ENCODE data around the gene DNAAF8.
A peak's percentile ranks its signal among the peaks of the same experiment; 100 is the strongest.

The DNAAF8 gene

DNA sequence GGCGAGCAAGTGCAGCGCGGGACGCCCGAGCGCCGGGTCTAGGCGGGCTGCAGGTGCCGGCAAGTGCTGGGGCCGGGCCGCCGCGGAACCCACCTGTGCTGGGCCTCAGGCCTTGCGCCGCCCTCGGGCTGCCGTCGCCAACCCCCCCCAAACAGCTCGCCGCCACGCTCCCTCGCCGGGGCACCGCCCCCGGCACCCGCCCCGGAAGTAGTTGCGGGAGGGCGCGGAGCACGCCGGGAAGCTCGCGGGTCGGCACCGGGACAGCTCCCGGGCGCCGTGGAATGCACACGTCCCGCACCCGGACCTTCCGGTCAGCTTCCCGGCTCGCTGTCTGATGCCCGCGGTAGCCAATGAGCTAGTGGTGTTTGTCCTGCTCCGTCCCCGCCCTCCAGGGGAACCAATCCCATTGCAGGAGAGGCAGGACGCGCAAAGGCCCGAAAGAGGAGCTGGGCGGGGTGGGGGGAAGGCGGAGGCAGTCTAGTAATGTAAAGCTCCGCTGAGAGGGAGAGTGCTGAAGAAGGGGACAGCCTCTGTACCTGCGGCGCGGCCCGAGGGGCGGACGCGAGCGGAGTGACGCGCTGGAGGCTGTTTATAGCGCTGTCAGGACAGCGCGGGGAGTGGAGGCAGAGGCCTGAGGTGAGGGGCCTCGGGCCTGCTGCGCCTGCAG is at the start of gene DNAAF8, which contains the start of gene ANKS3:
Gene DNAAF8 (plus strand): TSS at position 475 of the 667 bp plus-strand sequence. CDS start 1,978 bp downstream, outside the sequence.
Gene ANKS3 (minus strand): TSS at position 209 of the 667 bp plus-strand sequence. CDS start 4,122 bp downstream, outside the sequence.
- DNase-seq: peak; percentile 82

DNA sequence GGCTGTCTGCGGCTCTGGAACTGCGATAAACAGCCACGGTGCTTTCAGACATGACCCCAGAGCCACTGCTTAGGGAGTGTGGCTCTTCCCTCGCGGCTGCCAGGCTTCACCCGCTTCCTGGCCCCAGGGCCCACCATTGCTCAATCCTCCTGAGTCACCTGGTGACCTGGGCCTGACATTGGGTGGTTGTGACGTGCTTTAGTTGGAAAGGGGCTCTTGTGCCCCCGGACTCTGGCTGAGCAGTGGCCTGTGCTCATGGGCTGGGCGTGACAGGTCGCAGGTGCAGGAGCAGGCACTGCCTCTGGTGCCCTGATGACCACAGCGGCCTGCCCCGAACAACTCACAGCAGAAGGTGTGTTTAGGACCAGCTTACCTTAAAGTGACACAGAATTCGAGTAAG is 49.6 kb upstream of the DNAAF8 start:
- DNase-seq: no peak

DNA sequence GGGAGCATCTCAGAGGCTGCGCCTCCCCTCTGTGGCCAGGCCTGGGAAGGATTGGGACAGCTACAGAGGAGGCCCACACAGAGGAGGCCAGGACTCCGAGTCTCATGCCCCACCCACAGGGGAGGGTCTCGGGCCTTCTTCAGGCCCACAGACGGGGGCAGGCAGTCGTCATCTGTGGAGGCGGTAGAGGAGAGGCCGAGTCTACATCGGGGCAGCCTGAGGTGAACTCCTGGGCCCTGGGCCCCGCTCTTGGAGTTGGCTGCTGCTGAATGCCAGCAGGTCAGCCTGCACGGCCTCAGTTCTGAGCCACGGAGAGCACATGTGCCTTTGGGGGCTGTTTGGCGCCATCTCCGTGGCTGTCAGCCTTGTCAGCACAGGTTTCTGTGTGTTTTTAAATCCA is 49.0 kb upstream of the DNAAF8 start:
- no peak for DNase-seq

DNA sequence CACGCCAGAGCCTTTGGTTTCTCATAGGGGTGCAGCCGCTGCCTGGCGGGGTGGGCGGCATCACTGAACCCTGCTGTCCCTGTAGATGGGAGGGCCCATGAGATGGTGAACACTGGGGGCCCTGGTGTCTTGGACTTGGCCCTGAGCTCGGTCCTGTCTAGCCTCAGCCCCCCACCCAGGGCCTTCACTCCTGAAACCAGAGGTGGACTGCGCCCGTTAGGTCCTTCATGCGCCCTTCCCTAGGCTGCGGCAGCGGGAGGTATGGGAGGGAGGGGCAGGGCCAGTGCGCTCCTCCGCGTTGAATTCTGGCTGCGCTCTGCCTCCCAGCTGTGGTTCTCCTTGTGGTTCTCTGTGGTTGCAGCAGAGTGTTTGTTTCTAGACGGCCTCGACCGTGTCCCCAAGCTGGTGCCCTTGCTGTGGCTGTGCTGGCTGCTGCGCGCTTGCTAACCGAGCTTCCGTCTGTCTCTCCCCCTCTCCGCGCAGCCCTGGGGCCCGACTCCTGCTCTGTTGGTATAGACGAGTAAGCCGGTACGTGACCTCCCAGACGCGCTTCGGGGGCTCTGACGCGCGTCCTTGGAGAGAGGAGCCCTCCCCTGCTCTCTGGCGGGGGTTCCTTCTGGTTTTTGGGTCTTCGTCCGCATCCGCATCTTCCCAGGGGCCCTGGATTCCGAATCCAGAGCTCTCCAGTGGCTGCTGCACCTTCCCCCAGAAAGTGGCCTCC is 48.4 kb upstream of the DNAAF8 start:
- no peak for DNase-seq

DNA sequence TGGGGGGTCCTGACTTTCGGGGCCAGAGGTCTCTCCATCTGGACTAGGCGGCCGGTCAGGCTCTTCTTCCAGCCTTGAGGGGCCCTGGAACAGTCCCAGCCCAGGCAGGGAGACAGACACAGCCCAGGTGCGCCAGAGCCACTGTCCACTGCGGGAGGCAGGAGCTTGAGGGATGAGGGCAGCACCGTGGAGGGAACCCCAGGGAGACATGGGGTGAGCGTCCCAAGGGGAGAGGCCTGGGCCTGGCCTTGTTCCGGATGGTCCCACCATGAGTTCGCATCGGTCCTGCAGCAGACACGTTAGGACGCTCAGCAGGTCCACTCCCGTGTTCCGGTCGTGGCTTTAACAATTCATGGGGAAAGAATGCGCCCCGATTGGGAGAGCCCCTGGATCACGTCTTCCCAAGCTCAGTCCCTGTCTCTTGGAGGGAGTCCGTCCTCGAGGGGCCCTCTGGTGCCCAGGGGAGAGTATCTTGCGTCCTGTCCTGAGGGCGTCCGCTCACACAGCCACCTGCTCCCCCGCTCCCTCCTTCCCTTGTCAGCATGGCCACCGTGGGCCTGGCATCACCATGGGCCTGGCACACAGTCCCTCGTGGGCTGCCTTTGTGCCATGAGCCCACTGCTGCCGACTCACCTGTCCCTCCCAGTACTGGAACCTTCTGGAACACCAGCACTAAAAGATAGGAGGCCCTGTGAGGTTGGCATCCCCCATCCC is 47.7 kb upstream of the DNAAF8 start:
- no peak for DNase-seq

DNA sequence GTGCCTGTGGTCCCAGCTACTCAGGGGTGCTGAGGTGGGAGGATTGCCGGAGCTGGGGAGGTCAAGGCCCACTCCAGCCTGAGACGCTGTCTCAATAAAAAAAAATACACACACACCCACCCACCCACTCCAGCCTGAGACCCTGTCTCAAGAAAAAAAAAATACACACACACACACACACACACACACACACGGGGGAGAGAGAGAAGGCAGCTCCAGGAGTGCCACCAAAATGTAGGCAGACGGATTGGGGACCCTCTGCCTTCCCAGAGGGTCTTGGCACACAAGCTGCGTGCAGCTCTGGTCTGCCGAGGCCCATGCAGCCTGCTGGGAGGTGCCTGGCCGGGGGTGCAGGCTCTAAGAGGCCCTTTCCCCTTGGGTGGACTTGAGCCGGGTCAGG is 46.9 kb upstream of the DNAAF8 start:
- DNase-seq: no peak

DNA sequence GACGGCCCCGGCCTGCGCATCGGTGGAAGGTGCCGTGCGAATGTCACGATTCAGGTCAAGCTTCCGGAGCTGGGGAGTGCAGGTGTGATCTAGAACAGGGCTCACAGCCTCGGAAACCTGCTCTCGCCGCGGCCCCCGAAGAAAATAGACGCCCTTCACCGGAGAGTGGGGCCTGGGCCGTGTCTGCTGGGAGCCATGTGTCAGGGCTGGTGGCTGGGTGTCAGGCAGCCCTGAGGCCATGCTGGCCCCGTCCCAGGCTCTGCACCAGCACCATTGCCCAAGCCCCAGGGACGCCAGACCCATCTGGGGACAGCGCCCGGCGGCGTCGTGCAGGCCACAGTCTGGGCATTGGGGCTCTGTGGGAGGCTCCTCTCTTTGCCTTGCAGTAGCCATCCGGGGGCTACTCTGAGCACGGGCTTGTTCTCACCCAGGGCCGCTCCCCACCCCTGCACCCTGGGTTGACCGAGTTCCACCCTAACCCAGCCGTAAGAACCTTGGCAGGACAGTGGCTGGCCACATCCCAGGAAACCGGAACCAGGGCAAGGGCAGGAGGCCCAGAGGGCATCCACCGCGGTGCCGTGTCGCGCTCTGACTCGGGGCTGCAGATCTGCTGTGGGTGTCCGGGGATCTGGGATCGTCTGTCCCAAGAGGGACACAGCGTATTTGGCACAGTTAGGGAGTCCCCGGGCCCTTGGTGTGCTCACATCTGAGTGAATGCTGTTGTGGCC is 46.2 kb upstream of the DNAAF8 start:
- DNase-seq: no peak

DNA sequence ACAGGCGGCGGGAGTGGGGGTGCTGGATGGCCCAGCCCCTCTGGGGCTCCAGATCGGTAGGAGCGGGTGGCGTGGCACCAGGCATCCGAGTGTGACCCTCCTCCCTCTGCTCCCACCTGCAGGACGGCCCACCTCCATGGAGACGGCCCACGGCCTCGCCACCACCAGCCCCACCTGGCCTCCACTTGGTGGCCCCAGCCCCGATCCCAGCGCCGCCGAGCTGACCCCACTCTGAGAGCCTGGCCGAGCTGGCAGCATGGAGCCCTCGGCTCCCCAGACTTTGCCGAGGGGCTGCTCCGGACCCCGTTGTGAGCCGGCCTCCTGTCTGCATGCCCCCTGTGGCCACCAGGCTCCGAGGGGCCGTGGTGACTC is 45.7 kb upstream of the DNAAF8 start:
- no peak for DNase-seq

DNA sequence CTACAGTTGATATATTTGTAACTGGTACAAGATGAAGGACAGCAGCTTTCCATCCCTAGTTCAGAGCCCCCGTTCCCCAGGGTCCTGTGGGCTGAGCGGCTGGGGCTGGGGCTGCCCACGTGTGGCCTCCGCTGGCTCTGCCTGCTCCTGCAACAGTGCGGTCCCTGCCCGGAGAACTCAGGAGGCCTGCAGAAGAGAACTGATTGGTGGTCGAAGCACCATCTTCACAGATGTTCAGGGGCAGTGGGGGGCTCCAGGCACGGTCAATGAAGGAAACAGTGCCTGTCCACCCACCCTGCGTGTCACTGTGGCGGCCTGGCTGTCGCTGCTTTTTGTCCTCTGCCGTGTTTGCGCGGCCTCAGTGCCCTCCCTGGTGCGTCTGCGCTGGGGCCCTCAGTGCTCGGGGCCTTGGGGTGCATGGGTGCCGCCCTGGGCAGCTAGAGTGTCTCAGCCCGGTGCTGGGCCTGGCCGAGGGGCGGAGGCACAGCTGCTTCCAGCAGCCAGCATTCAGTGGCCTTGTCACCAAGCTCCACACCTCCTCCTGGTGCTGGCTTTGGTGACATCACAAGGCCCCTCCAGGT is 45.2 kb upstream of the DNAAF8 start:
- no peak for DNase-seq

DNA sequence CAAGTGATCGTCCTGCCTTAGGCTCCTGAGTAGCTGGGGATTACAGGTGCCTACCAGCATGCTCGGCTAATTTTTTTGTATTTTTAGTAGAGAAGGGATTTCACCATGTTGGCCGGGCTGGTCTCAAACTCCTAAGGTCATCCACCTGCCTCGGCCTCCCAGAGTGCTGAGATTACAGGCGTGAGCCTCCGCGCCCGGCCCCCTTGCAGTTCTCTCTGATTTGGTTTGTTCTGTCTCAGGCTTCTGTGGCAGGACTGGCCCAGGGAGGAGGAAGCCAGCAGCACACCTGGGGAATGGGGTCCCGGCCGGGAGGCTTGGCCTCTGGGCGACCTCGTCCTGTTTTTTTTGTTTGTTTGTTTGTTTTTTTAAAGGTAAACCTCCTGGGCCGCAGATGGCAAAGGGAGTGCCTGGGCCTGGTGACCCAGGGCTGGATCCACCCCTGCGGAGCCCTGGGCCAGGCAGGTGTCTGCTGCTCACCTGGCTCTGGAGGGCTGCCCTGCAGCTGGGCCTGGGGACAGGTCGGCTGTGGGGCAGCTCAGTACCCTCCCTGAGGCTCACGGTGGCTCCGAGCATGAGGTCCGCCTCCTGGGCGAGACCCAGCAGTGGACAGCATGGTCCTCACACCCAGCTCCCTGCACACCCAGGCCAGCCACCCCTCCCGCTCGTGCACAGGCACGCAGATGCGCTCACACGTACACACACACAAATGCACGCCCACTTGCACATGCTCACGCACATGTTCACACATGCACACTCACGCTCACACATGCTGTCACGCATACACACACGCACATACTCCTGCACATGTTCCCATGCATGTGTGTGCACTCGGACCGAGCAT is 44.3 kb upstream of the DNAAF8 start:
- DNase-seq: no peak

DNA sequence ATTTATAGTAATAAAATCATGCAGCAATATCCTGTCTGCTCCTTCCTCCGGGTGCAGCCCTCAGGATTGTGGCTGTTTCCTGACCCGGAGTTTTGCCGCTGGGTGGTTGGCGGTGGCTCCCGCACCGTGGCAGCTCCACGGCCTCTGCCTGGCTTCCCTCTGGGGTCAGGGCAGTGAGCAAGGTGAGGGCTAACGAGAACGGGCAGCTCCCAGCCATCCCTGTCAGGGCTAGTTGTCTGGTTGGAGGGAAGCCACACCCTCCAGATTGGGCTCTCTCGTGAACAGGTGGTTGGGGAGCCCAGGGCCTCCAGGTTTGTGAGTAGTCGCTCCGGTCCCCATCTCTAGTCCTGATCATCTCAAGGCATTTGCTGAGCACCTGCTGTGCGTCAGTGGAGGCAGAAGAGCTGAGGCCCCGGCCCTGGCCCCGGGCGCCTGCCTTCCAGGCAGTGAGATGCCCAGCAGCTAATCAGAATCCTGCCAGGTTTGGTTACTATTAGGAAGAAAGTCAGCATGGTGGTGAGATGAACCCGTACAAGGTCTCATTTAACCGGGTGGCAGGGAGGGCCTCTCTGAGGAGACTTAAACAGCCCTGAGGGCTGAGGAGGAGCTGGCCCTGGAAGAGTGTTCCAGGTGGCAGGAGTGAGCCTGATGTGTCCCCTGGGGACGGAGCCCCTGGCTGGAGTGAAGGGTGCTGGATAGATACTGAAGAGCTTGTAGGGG is 43.2 kb upstream of the DNAAF8 start:
- DNase-seq: no peak

DNA sequence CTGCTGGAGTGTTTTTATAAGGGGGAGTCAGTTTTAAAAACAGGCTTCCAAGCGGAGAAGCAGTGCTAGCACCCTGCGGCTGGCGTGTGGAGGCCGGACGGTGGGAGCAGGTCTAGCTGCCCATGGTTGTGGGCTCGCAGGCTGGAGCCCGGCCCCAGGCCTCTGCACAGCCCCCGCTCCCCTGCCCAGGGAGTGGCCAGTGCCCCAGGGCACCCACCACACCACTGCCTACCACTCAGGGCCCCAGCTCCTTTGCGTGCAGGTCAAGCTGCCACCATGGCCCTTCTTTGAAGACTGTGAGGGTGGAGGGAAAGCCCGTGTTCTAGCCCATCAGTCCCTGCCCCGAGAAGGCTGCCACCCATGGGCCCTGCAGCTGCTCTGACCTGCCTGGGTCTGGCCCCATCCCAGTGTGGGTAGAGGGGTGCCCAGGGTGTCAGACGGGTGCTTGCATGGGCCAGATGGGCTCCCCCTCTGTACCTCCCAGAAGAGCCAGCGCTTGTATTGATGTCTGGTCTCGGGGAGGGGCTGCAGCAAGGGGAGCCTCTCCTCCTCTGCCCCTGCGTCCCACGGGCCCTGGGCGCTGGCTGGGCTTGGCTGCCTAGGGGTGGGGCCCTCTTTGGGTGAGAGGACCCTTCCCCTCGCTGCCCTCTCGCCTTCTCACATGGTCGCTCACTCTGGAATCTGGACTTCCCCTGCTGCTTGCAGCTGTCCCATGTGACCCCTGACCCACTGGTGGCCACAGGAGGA is 42.5 kb upstream of the DNAAF8 start:
- no peak for DNase-seq

DNA sequence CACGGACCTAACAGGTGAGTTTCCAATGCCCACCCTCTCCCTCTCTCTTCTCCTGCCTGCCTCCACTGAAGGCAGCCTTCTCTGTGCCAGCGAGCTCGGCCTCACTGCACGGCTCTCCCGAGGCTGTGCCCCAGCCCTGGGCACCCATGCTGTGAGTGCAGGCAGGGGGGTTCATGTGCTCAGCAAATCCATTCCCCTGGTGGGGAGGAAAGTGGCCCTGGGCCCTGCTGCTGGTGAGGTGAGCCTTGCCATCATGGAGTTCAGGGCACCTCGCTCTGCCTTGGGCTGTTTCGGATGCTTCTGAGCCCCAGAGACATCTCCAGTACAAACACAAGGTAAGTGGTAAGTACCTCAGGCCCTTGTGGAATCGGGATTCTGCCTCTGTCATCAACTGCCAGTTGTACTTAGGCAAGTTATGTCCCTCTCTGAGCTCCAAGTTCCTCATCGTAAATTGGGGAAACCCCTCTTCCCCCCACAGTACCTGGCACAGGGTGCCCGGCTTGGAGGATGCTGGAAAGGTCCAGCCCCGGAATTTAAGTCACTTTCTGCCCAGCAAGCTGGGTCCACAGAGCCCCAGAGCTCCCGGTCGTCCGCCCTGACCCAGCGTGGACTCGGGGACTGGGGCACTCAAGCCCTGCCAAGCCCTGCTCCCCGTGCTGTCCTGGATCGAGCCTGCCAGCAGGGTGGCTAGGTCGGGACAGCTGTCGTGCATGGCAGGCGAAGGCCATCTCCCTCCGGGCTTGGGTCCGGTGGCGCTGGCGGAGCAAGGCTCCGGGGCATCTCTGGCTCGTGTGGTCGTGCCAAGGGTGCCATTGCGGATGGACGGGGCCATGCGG is 41.7 kb upstream of the DNAAF8 start:
- DNase-seq: no peak

DNA sequence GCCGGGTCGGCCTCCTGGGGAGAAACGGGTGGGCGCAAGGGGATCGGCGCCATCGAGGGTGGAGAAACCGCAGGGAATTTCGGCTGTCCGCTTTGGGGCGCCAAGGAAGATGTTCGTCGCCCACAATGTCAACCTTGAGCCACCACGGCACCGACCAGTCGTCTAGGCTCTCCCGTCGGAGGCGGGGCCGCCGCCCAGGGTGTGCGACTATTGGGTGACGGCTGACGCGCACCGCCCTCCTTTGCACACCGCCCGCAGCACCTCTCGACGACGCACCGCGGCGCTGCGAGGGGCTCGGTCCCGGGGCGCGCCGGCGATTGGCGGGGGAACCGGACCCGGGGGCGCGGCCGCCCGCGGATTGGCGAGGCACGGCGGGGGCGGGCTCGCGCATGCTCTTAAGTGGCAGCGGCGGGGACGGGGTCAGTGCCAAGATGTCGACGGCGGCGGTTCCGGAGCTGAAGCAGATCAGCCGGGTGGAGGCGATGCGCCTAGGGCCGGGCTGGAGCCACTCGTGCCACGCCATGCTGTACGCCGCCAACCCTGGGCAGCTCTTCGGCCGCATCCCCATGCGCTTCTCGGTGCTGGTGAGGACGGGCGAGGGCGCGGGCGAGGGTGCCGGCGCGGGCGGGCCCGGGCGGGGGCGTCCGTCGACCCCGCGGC is 40.9 kb upstream of the DNAAF8 start, which contains the start of gene NUDT16L1:
Gene NUDT16L1 (plus strand): TSS at position 267 of the 660 bp plus-strand sequence. CDS start 165 bp downstream, at position 432.
- DNase-seq: peak; percentile 93

DNA sequence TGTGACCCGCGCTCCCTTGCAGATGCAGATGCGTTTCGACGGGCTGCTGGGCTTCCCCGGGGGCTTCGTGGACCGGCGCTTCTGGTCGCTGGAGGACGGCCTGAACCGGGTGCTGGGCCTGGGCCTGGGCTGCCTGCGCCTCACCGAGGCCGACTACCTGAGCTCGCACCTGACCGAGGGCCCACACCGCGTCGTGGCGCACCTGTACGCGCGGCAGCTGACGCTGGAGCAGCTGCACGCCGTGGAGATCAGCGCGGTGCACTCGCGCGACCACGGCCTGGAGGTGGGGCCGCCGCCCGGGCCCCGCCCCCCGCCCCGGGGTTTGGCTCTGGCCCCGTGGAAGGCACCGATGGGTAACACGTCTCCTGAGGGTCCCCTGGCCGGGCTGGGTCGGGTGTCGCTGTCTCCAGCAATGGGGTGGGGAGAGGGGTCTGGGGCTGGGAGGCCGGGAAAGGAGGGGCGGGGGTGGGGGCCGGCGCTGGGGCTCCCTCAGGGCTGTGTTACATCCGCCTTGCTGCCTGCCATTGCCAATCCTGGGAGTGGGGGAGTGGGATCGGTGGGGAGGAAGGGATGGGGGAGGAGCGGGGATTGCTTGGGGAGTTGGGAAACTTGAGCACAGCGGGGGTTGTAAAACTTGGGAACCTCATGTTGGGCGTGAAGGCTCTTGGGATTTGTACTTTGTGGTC is 40.2 kb upstream of the DNAAF8 start:
- DNase-seq: no peak

DNA sequence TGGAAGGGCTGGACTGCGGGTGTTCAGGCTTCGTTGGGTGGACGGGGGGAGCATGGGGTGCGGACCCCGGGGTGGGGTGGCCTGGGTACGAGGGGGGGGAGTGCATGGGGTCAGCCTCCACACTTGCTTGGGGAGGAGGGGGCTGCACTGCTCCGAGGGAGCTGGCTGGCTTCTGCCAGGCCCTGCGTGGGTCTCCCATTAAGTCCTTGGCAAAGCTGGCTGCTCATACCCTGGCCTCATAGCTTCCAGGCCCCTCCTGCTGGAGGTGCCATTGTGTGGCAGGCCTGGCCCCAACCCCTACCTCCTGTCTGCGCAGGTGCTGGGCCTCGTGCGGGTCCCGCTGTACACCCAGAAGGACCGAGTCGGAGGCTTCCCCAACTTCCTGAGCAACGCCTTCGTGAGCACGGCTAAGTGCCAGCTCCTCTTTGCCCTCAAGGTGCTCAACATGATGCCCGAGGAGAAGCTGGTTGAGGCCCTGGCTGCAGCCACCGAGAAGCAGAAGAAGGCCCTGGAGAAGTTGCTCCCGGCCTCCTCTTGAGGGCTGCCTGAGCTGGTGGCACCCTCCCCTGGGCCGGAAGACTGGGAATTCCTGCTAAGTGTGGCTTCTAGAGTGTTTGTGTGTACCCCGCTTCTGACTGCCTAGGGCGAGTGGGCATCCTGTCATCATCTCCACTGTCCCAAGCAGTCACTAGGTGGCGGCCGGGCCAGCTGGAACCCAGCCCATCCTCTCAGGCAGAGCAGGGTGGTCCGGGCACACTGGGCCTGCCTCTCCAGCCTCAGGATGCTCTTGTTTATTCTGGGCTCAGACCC is 39.5 kb upstream of the DNAAF8 start:
- no peak for DNase-seq

DNA sequence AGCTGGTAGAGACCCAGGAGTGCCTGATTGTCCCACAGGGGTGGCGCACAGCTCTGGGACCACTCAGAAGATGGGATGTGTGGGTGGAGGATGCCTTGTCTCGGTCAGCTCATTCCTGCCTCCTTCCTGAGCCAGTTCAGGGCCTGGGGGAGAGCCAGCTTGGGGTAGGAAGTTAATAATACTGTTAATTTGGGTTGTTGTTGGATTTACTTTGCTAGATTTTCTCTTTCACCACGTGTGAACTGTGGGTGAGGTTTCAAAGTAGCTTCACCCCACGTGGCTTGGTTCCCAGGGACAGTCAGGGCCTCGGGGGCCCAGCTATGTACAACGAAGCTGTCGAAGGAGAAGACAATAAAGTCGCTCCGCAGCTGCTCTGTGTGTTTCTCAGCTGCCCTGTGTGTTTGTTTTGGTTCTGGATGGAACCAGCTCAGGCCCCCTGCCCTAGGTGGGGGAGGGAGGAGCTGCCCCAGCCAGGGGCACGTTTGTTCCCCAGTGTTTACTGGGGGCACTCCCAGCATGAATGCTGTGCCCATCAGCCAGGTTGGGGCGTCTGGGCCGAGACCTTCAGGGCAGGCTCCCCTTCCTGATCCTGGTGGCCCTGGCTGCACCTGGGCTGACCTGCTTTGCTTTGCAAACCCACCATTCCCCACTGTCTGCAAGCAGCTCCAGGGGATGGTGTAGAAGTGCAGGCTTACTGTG is 38.7 kb upstream of the DNAAF8 start:
- no peak for DNase-seq
